ENCODE results near the gene PGAP6. TPM values are rescaled to one million over a fixed set of nuclear protein-coding genes. Genes with fewer than 3 reads are reported as not detected.

Gene PGAP6
- total and polyA plus RNA-seq, 2 donors (not counting 1 experiment from before 2014, with no cell fraction given) = 46.2 to 82.7 TPM

GRCh38 chr16:377419-377951 is 4.3 kb downstream of the PGAP6 start:
- Histone ChIP-seq H2AFZ (ENCODE audit: low read length) (no peak overlapping the region), H3K4me1 (ENCODE audit: control insufficient read depth, extremely low read depth, insufficient read depth, low read length) (no peaks in the 10 kb centered on the region), H3K9me3 (ENCODE audit: control insufficient read depth, insufficient read depth, low read depth, low read length) (no peaks in the 10 kb centered on the region), H3K4me3 (replicated peaks in 1 of 4; ENCODE audit: control extremely low read depth in 1 of 4, insufficient read depth in 1 of 4, low read depth in 3 of 4, low read length in 4 of 4) (no peak overlapping the region), H3K9ac (ENCODE audit: insufficient read depth, low read length) (no peak overlapping the region), H3K4me2 (ENCODE audit: extremely low read depth, insufficient read depth, low read length) (no peak overlapping the region), H4K20me1 (ENCODE audit: control insufficient read depth, extremely low read depth, insufficient read depth, low read length) (no peaks in the 10 kb centered on the region), H3K36me3 (ENCODE audit: control insufficient read depth, insufficient read depth, low read length) (peaks cover 21% of the 10 kb centered on the region), H3K27me3 (ENCODE audit: control insufficient read depth, insufficient read depth, low read length) (no peaks in the 10 kb centered on the region), H3K27ac (ENCODE audit: insufficient read depth, low read length) (no peak overlapping the region), H3K79me2 (ENCODE audit: control insufficient read depth, insufficient read depth, low read length) (peaks cover 14% of the 10 kb centered on the region)
- TF ChIP-seq, protein P1, sequence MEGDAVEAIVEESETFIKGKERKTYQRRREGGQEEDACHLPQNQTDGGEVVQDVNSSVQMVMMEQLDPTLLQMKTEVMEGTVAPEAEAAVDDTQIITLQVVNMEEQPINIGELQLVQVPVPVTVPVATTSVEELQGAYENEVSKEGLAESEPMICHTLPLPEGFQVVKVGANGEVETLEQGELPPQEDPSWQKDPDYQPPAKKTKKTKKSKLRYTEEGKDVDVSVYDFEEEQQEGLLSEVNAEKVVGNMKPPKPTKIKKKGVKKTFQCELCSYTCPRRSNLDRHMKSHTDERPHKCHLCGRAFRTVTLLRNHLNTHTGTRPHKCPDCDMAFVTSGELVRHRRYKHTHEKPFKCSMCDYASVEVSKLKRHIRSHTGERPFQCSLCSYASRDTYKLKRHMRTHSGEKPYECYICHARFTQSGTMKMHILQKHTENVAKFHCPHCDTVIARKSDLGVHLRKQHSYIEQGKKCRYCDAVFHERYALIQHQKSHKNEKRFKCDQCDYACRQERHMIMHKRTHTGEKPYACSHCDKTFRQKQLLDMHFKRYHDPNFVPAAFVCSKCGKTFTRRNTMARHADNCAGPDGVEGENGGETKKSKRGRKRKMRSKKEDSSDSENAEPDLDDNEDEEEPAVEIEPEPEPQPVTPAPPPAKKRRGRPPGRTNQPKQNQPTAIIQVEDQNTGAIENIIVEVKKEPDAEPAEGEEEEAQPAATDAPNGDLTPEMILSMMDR (conservative IDR thresholded peaks at IDR 0.05 in 1 of 2, IDR thresholded peaks at IDR 0.05 in 1 of 2; ENCODE audit: low read depth in 1 of 2, low read length in 2 of 2) = no peak
- no peak for TF ChIP-seq EZH2 (IDR thresholded peaks at IDR 0.05; ENCODE audit: low read length, missing control alignments)
- no peak for DNase-seq (ENCODE audit: low read depth in 2 of 2)

DNA sequence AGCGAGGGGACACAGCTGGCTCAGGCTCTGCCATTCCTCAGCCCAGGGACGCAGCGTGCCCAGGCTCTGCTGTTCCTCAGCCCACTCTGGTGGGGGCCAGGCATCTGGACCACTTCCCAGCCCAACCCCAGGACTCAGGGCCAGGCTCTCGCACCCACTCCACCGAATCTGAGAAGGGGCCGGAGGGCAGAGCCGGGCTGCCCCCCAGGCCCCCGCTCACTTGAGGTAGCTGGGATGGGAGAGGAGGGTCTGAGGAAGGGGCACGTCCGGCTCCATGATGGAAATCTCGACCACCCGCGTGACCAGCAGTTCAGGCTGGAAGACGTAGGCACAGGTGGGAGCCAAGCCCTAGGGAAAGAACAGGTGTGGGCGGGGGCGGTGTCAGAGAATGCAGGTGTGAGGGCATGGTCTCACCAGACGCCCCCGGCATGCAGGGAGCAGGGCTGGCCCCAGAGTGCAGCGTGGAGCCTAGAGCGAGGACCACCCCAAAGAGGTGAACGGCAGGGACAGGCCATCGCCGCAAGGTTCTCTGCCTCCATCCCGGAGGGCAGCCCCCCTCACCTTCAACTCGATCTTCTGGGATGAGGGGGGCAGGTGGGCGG is 4.9 kb downstream of the PGAP6 start:
- Histone ChIP-seq H4K20me1 (ENCODE audit: control insufficient read depth, extremely low read depth, insufficient read depth, low read length) (no peaks in the 10 kb centered on the region), H3K9me3 (ENCODE audit: control insufficient read depth, insufficient read depth, low read depth, low read length) (no peaks in the 10 kb centered on the region), H2AFZ (ENCODE audit: low read length) (no peak overlapping the region), H3K27me3 (ENCODE audit: control insufficient read depth, insufficient read depth, low read length) (no peaks in the 10 kb centered on the region), H3K36me3 (ENCODE audit: control insufficient read depth, insufficient read depth, low read length) (peaks cover 27% of the 10 kb centered on the region), H3K4me2 (ENCODE audit: extremely low read depth, insufficient read depth, low read length) (no peak overlapping the region), H3K27ac (ENCODE audit: insufficient read depth, low read length) (no peak overlapping the region), H3K9ac (ENCODE audit: insufficient read depth, low read length) (no peak overlapping the region), H3K4me3 (replicated peaks in 1 of 4; ENCODE audit: control extremely low read depth in 1 of 4, insufficient read depth in 1 of 4, low read depth in 3 of 4, low read length in 4 of 4) (no peak overlapping the region), H3K4me1 (ENCODE audit: control insufficient read depth, extremely low read depth, insufficient read depth, low read length) (no peaks in the 10 kb centered on the region), H3K79me2 (ENCODE audit: control insufficient read depth, insufficient read depth, low read length) (peaks cover 14% of the 10 kb centered on the region)
- TF ChIP-seq, protein P1 (conservative IDR thresholded peaks at IDR 0.05 in 1 of 2, IDR thresholded peaks at IDR 0.05 in 1 of 2; ENCODE audit: low read depth in 1 of 2, low read length in 2 of 2) = no peak
- TF ChIP-seq EZH2 (IDR thresholded peaks at IDR 0.05; ENCODE audit: low read length, missing control alignments) = no peak
- DNase-seq (ENCODE audit: low read depth in 2 of 2) = no peak

GRCh38 chr16:375927-376816 is 5.6 kb downstream of the PGAP6 start:
- Histone ChIP-seq H4K20me1 (ENCODE audit: control insufficient read depth, extremely low read depth, insufficient read depth, low read length) (no peaks in the 10 kb centered on the region), H3K4me3 (replicated peaks in 1 of 4; ENCODE audit: control extremely low read depth in 1 of 4, insufficient read depth in 1 of 4, low read depth in 3 of 4, low read length in 4 of 4) (no peak overlapping the region), H2AFZ (ENCODE audit: low read length) (no peak overlapping the region), H3K79me2 (ENCODE audit: control insufficient read depth, insufficient read depth, low read length) (peaks cover 14% of the 10 kb centered on the region), H3K9ac (ENCODE audit: insufficient read depth, low read length) (no peak overlapping the region), H3K36me3 (ENCODE audit: control insufficient read depth, insufficient read depth, low read length) (peaks cover 32% of the 10 kb centered on the region), H3K9me3 (ENCODE audit: control insufficient read depth, insufficient read depth, low read depth, low read length) (no peaks in the 10 kb centered on the region), H3K27ac (ENCODE audit: insufficient read depth, low read length) (no peak overlapping the region), H3K27me3 (ENCODE audit: control insufficient read depth, insufficient read depth, low read length) (no peaks in the 10 kb centered on the region), H3K4me2 (ENCODE audit: extremely low read depth, insufficient read depth, low read length) (no peak overlapping the region), H3K4me1 (ENCODE audit: control insufficient read depth, extremely low read depth, insufficient read depth, low read length) (no peaks in the 10 kb centered on the region)
- TF ChIP-seq EZH2 (IDR thresholded peaks at IDR 0.05; ENCODE audit: low read length, missing control alignments) = no peak
- TF ChIP-seq, protein P1 (conservative IDR thresholded peaks at IDR 0.05 in 1 of 2, IDR thresholded peaks at IDR 0.05 in 1 of 2; ENCODE audit: low read depth in 1 of 2, low read length in 2 of 2) = no peak
- DNase-seq (ENCODE audit: low read depth in 2 of 2) = no peak

Measured in fibroblast of lung (primary cell).